Urothelium cell line (cell line): ENCODE measurements around the gene HIVEP3.

Experiments used
- DNase-seq: peaks from one replicate; pipeline ENCODE4 v3.0.0; 2011; ENCODE audit warnings: low spot score, mixed read lengths
- FAIRE-seq: peaks from 2 replicates; lab custom pipeline; 2011; peaks lifted over from hg19 to GRCh38; lab: Jason Lieb, UNC

HIVEP3 gene

GRCh38 chr1:41547336-41547735 lies 371.4 kb downstream of the HIVEP3 start:
- FAIRE-seq: no peak
- no peak for DNase-seq

GRCh38 chr1:41546833-41547135 lies 371.9 kb downstream of the HIVEP3 start:
- FAIRE-seq (no peak), DNase-seq (no peak)

- no peak for DNase-seq
- peak; percentile 63 for FAIRE-seq
Observed at GRCh38 chr1:41545996-41546832, 372.5 kb downstream of the HIVEP3 start.

GRCh38 chr1:41542196-41542930 lies 376.4 kb downstream of the HIVEP3 start:
- DNase-seq (no peak), FAIRE-seq (peak; percentile 65)

- FAIRE-seq (no peak), DNase-seq (no peak)
Observed at GRCh38 chr1:41541592-41541952, 377.1 kb downstream of the HIVEP3 start.

- FAIRE-seq: peak; percentile 96
- DNase-seq: peak; percentile 36
Observed at GRCh38 chr1:41540886-41541591, 377.7 kb downstream of the HIVEP3 start.

- no peak for FAIRE-seq
- no peak for DNase-seq
Observed at GRCh38 chr1:41539999-41540398, 378.7 kb downstream of the HIVEP3 start.

GRCh38 chr1:41539418-41539805 lies 379.3 kb downstream of the HIVEP3 start:
- no peak for DNase-seq
- FAIRE-seq: no peak

- DNase-seq (no peak), FAIRE-seq (no peak)
Observed at GRCh38 chr1:41538741-41539417, 379.8 kb downstream of the HIVEP3 start.

GRCh38 chr1:41537788-41538351 lies 380.9 kb downstream of the HIVEP3 start:
- FAIRE-seq: no peak

GRCh38 chr1:41537251-41537650 lies 381.5 kb downstream of the HIVEP3 start:
- FAIRE-seq (no peak), DNase-seq (no peak)

More at GRCh38 chr1:41537788-41538351, 380.9 kb downstream of the HIVEP3 start:
- no peak for DNase-seq

- DNase-seq (no peak), FAIRE-seq (no peak)
Observed at GRCh38 chr1:41536361-41536802, 382.3 kb downstream of the HIVEP3 start.

GRCh38 chr1:41535716-41536115 lies 383.0 kb downstream of the HIVEP3 start:
- DNase-seq (no peak), FAIRE-seq (peak; percentile 70)

- DNase-seq (no peak), FAIRE-seq (no peak)
Observed at GRCh38 chr1:41535276-41535675, 383.4 kb downstream of the HIVEP3 start.

- DNase-seq (no peak), FAIRE-seq (no peak)
Observed at GRCh38 chr1:41534181-41535076, 384.3 kb downstream of the HIVEP3 start.

GRCh38 chr1:41533731-41534080 lies 385.0 kb downstream of the HIVEP3 start:
- no peak for FAIRE-seq

GRCh38 chr1:41533016-41533730 lies 385.5 kb downstream of the HIVEP3 start:
- no peak for FAIRE-seq
- DNase-seq: no peak

More at GRCh38 chr1:41533731-41534080, 385.0 kb downstream of the HIVEP3 start:
- DNase-seq: no peak

- DNase-seq (no peak), FAIRE-seq (no peak)
Observed at GRCh38 chr1:41532206-41532975, 386.3 kb downstream of the HIVEP3 start.
